Prostate gland (tissue), 2 donors: ENCODE results near the gene BZW2.

Experiments
- CTCF ChIP-seq, 4 experiments: fragments of 200-600 bp in 2 of 4; fragments of 450-650 bp in 2 of 4; sonication (generic) in 2 of 4; IDR thresholded peaks; 1 replicate in 3 of 4; 2 replicates in 1 of 4; pipeline ENCODE4 v1.5.1; 2016 to 2019; ENCODE audit warnings: antibody characterized with exemption in 4 of 4, mild to moderate bottlenecking in 2 of 4, moderate library complexity in 2 of 4
- POLR2A ChIP-seq: fragments of 450-650 bp; IDR thresholded peaks from one replicate; pipeline ENCODE4 v1.6.1; 2016; ENCODE audit warnings: antibody characterized with exemption, mild to moderate bottlenecking

GRCh38 chr7:16688249-16688648 is 42.3 kb downstream of the BZW2 start:
- TF ChIP-seq CTCF (IDR thresholded peaks at IDR 0.05) (no peak), POLR2A (no peak)
